Epithelial cell of proximal tubule (primary cell): Measurements from ENCODE around the gene TMEM42. TPM values are rescaled to one million over a fixed set of nuclear protein-coding genes. Genes with fewer than 3 reads are reported as not detected.

ENCODE experiments used
- DNase-seq: peaks from one replicate; pipeline ENCODE4 v3.0.0-alpha.2; 2011; ENCODE audit warnings: low read depth
- H3K4me3 ChIP-seq: 2 replicates; pipeline ENCODE4 v1.5.1; 2011; ENCODE audit warnings: low read depth, mild to moderate bottlenecking, low read length
- CTCF ChIP-seq: conservative IDR thresholded peaks from 2 replicates; pipeline ENCODE4 v1.5.1; 2012; ENCODE audit warnings: low read depth, mild to moderate bottlenecking, low read length
- total RNA-seq: library from RNA; depleted of rRNA; stranded (reverse); fragments of >200 nt; gene quantifications from 2 replicates; pipeline ENCODE4 v1.2.3, GENCODE V29; 2015

Gene TMEM42
- total RNA-seq, 1 donor from 2014 or later, result 22.3 TPM

GRCh38 chr3:44875596-44875995 is 13.9 kb downstream of the TMEM42 start:
- H3K4me3 ChIP-seq, result no peak overlapping the region
- no peak for DNase-seq
- no peak for TF ChIP-seq CTCF

GRCh38 chr3:44877333-44877732 is 15.6 kb downstream of the TMEM42 start:
- TF ChIP-seq CTCF, result no peak
- no peak for DNase-seq
- no peak overlapping the region for H3K4me3 ChIP-seq

- no peak for DNase-seq
- no peak overlapping the region for H3K4me3 ChIP-seq
- TF ChIP-seq CTCF, result no peak
Observed at GRCh38 chr3:44880284-44880683, 18.6 kb downstream of the TMEM42 start.

- no peak for TF ChIP-seq CTCF
- DNase-seq, result no peak
- no peak overlapping the region for H3K4me3 ChIP-seq
Observed at GRCh38 chr3:44883213-44883955, 21.7 kb downstream of the TMEM42 start.

- no peak overlapping the region for H3K4me3 ChIP-seq
- DNase-seq, result peak; percentile 89
- TF ChIP-seq CTCF, result no peak
Observed at GRCh38 chr3:44883999-44884431, 22.3 kb downstream of the TMEM42 start.

GRCh38 chr3:44885618-44886017 is 23.9 kb downstream of the TMEM42 start:
- DNase-seq, result peak; percentile 77
- no peak for TF ChIP-seq CTCF
- H3K4me3 ChIP-seq, result no peak overlapping the region

GRCh38 chr3:44886561-44886960 is 24.8 kb downstream of the TMEM42 start:
- TF ChIP-seq CTCF, result no peak
- no peak overlapping the region for H3K4me3 ChIP-seq
- no peak for DNase-seq
